SK-N-SH (cell line): Measurements from ENCODE around the gene NT5C1B. TPM values are rescaled to one million over a fixed set of nuclear protein-coding genes. Genes with fewer than 3 reads are reported as not detected.
A peak's percentile ranks its signal among the peaks of the same experiment; 100 is the strongest.

ENCODE experiments used
- CTCF ChIA-PET: fragments of 300-600, 350-600 bp; formaldehyde crosslinking; extraction: SDS; loops from one replicate; lab custom pipeline; 2021; lab: Yijun Ruan, JAX
- POLR2A ChIA-PET: fragments of 350-600 bp; sonication (Branson Sonifier 250); formaldehyde crosslinking; extraction: SDS; loops from one replicate; lab custom pipeline; 2020; ENCODE audit warnings: antibody characterized with exemption, inconsistent platforms; lab: Yijun Ruan, JAX
- DNase-seq: peaks from one replicate; pipeline ENCODE4 v3.0.0; 2012
- H2AFZ ChIP-seq: fragments of 200-600 bp; sonication (generic); 2 replicates; pipeline ENCODE4 v1.8.1; 2016; ENCODE audit warnings: antibody characterized with exemption, mild to moderate bottlenecking, low read depth
- H3F3A ChIP-seq: fragments of 200-600 bp; sonication (generic); replicated peaks from 2 replicates; pipeline ENCODE3; 2016; ENCODE audit warnings: antibody characterized with exemption, mild to moderate bottlenecking; ENCODE audit not compliant: insufficient read depth
- H3K27ac ChIP-seq, 2 experiments: fragments of 200-500 bp in 1 of 2; fragments of 200-600 bp in 1 of 2; sonication (Bioruptor generic) in 1 of 2; sonication (generic), shearing (Covaris generic) in 1 of 2; 2 replicates each; pipeline versions ENCODE4 v1.5.1 to v1.6.1; 2014 to 2016; ENCODE audit warnings: low read depth in 2 of 2, inconsistent platforms in 1 of 2, low read length in 1 of 2, mild to moderate bottlenecking in 1 of 2, mixed read lengths in 1 of 2
- H3K27me3 ChIP-seq: fragments of 200-600 bp; sonication (generic), shearing (Covaris generic); 2 replicates; pipeline ENCODE4 v1.6.1; 2016; ENCODE audit warnings: mixed run types; ENCODE audit not compliant: insufficient read depth
- H3K36me3 ChIP-seq, 2 experiments: fragments of 200-500 bp in 1 of 2; fragments of 200-600 bp in 1 of 2; sonication (Bioruptor generic) in 1 of 2; sonication (generic) in 1 of 2; replicated peaks in 1 of 2; 2 replicates each; pipeline versions ENCODE3 to v1.5.1; 2014 to 2016; ENCODE audit warnings: low read length in 1 of 2, mild to moderate bottlenecking in 1 of 2; ENCODE audit not compliant: insufficient read depth in 2 of 2, control insufficient read depth in 1 of 2
- H3K4me1 ChIP-seq, 2 experiments: fragments of 200-500 bp in 1 of 2; fragments of 200-600 bp in 1 of 2; sonication (Bioruptor generic) in 1 of 2; sonication (generic), shearing (Covaris generic) in 1 of 2; 2 replicates each; pipeline versions ENCODE4 v1.5.1 to v1.6.1; 2014 to 2016; ENCODE audit warnings: low read depth in 1 of 2, low read length in 1 of 2, mixed run types in 1 of 2; ENCODE audit not compliant: insufficient read depth in 2 of 2, control insufficient read depth in 1 of 2
- H3K4me2 ChIP-seq: fragments of 200-600 bp; sonication (generic), shearing (Covaris generic); 2 replicates; pipeline ENCODE4 v1.6.1; 2017; ENCODE audit warnings: mixed run types
- H3K4me3 ChIP-seq, 2 experiments: fragments of 200-500 bp in 1 of 2; fragments of 200-600 bp in 1 of 2; sonication (Bioruptor generic) in 1 of 2; sonication (generic), shearing (Covaris generic) in 1 of 2; 2 replicates each; pipeline versions ENCODE4 v1.5.1 to v1.8.1; 2014 to 2016; ENCODE audit warnings: low read depth in 2 of 2, inconsistent platforms in 1 of 2, low read length in 1 of 2, mild to moderate bottlenecking in 1 of 2, mixed read lengths in 1 of 2, moderate library complexity in 1 of 2
- H3K79me2 ChIP-seq: fragments of 200-600 bp; sonication (generic); 2 replicates; pipeline ENCODE4 v1.8.1; 2017; ENCODE audit warnings: mild to moderate bottlenecking; ENCODE audit not compliant: insufficient read depth
- H3K9ac ChIP-seq: fragments of 200-600 bp; sonication (generic); 2 replicates; pipeline ENCODE4 v1.6.1; 2017; ENCODE audit warnings: mixed run types
- H3K9me2 ChIP-seq: fragments of 200-600 bp; sonication (generic); 2 replicates; pipeline ENCODE4 v1.6.1; 2017; ENCODE audit warnings: mixed run types
- H3K9me3 ChIP-seq: fragments of 200-600 bp; sonication (generic); 2 replicates; pipeline ENCODE4 v1.6.1; 2017; ENCODE audit warnings: mixed run types, mild to moderate bottlenecking, moderate library complexity
- H4K20me1 ChIP-seq: fragments of 200-600 bp; sonication (generic); 2 replicates; pipeline ENCODE4 v1.6.1; 2017; ENCODE audit warnings: mild to moderate bottlenecking, mixed run types; ENCODE audit not compliant: insufficient read depth
- CHD2 ChIP-seq: fragments of 150-350 bp; IDR thresholded peaks from 2 replicates; pipeline ENCODE4 v1.6.1; 2018; ENCODE audit warnings: low read length; ENCODE audit not compliant: partially characterized antibody
- CTCF ChIP-seq: fragments of 200-600 bp; sonication (generic); IDR thresholded peaks from 2 replicates; pipeline ENCODE4 v1.6.1; 2017; ENCODE audit warnings: antibody characterized with exemption, mild to moderate bottlenecking, moderate library complexity
- ELF1 ChIP-seq: IDR thresholded peaks from 2 replicates; pipeline ENCODE4 v1.4.0; 2012
- EP300 ChIP-seq, 2 experiments: IDR thresholded peaks; 2 replicates each; pipeline versions ENCODE4 v1.4.0 to v1.6.1; 2012; ENCODE audit warnings: borderline replicate concordance in 1 of 2, low read depth in 1 of 2, low read length in 1 of 2
- EZH2phosphoT487 ChIP-seq: fragments of 200-600 bp; sonication (generic); IDR thresholded peaks from 2 replicates; pipeline ENCODE4 v1.6.1; 2017; ENCODE audit warnings: low read depth, mixed run types, mild to moderate bottlenecking, antibody characterized with exemption, moderate library complexity, borderline replicate concordance
- FOSL2 ChIP-seq: IDR thresholded peaks from 2 replicates; pipeline ENCODE4 v1.4.0; 2012; ENCODE audit warnings: low read depth, mild to moderate bottlenecking, moderate library complexity, borderline replicate concordance
- FOXM1 ChIP-seq: IDR thresholded peaks from 2 replicates; pipeline ENCODE4 v1.4.0; 2012; ENCODE audit warnings: low read depth, mild to moderate bottlenecking
- JUND ChIP-seq: IDR thresholded peaks from 2 replicates; pipeline ENCODE4 v1.4.0; 2012
- MAX ChIP-seq: IDR thresholded peaks from 2 replicates; pipeline ENCODE4 v1.4.0; 2012; ENCODE audit warnings: low read depth
- MEF2A ChIP-seq: IDR thresholded peaks from 2 replicates; pipeline ENCODE4 v1.4.0; 2012; ENCODE audit warnings: low read depth, borderline replicate concordance
- NFIC ChIP-seq: IDR thresholded peaks from 2 replicates; pipeline ENCODE4 v1.4.0; 2012; ENCODE audit warnings: borderline replicate concordance
- NRF1 ChIP-seq: IDR thresholded peaks from 2 replicates; pipeline ENCODE4 v1.6.1; 2012; ENCODE audit warnings: low read depth, mild to moderate bottlenecking, low read length
- POLR2AphosphoS5 ChIP-seq: IDR thresholded peaks from 2 replicates; pipeline ENCODE4 v1.6.1; 2012; ENCODE audit warnings: low read depth, low read length
- REST ChIP-seq: IDR thresholded peaks from 2 replicates; pipeline ENCODE4 v1.6.1; 2012; ENCODE audit warnings: mild to moderate bottlenecking, low read depth, low read length, moderate library complexity
- RXRA ChIP-seq: IDR thresholded peaks from 2 replicates; pipeline ENCODE4 v1.4.0; 2012; ENCODE audit warnings: low read depth, mild to moderate bottlenecking, borderline replicate concordance
- TAF1 ChIP-seq: IDR thresholded peaks from 2 replicates; pipeline ENCODE4 v1.6.1; 2012; ENCODE audit warnings: low read depth, mild to moderate bottlenecking, low read length, moderate library complexity, borderline replicate concordance
- TCF12 ChIP-seq: IDR thresholded peaks from 2 replicates; pipeline ENCODE4 v1.4.0; 2012
- TEAD4 ChIP-seq: IDR thresholded peaks from 2 replicates; pipeline ENCODE4 v1.4.0; 2012; ENCODE audit warnings: mild to moderate bottlenecking, borderline replicate concordance; ENCODE audit not compliant: insufficient read depth
- USF1 ChIP-seq: IDR thresholded peaks from 2 replicates; pipeline ENCODE4 v1.4.0; 2012; ENCODE audit warnings: low read depth, borderline replicate concordance
- ZBTB33 ChIP-seq: IDR thresholded peaks from 2 replicates; pipeline ENCODE4 v1.4.0; 2012; ENCODE audit warnings: low read depth, borderline replicate concordance
- WGBS: methylation state at CpG from one replicate; pipeline ENCODE4 v1.1.6; 2017; ENCODE audit warnings: low lambda C conversion rate; 5-methylcytosine and 5-hydroxymethylcytosine counted together
- polyA plus RNA-seq, 3 experiments: library from polyadenylated mRNA; depleted of rRNA; stranded (reverse); fragments of >200 nt; gene quantifications; 2 replicates each; pipeline ENCODE4 v1.2.3, GENCODE V29; 2012

Gene NT5C1B
- polyA plus RNA-seq, 1 of the 3 experiments (the other 2 are of a cell fraction) = not detected

- peak; percentile 98 for TF ChIP-seq FOSL2
- no peak; the same call in 1 of the 2 replicates for TF ChIP-seq REST
- peak; percentile 98 for TF ChIP-seq JUND
- TF ChIP-seq MEF2A = peak; percentile 99
- TF ChIP-seq ZBTB33 = peak; percentile 82
- peak; percentile 38; the same call in 1 of the 2 replicates for TF ChIP-seq TAF1
- TF ChIP-seq NRF1 = no peak
- TF ChIP-seq MAX = peak; percentile 68; the same call in 1 of the 2 replicates
- TF ChIP-seq FOXM1 = peak; percentile 99
- TF ChIP-seq USF1 = 0 out of 2 replicates have a peak, but pooled peaks have one; percentile 7
- TF ChIP-seq TCF12 = peak; percentile 100
- peak; percentile 89 for TF ChIP-seq RXRA
- TF ChIP-seq POLR2AphosphoS5 = peak; percentile 92
- TF ChIP-seq NFIC = peak; percentile 97
- TF ChIP-seq ELF1 = no peak
Measured at GRCh38 chr2:18626256-18626668, 36.9 kb upstream of the NT5C1B start (continued).

GRCh38 chr2:18625563-18625962 lies 36.2 kb upstream of the NT5C1B start:
- H4K20me1 ChIP-seq = no peaks in the 10 kb centered on the region
- H3K9ac ChIP-seq = peak overlapping the region; percentile 61
- H3F3A ChIP-seq = peaks cover 68% of the 10 kb centered on the region
- no peaks in the 10 kb centered on the region for H3K27me3 ChIP-seq
- CTCF ChIA-PET = interaction anchor here (0.9 to 1.0 kb wide), 2 partner anchors 25 to 39 kb away, joined by 3 read pairs; no protein-coding TSS in a partner anchor
- H3K4me1 ChIP-seq = peaks cover 0 to 45% of the 10 kb centered on the region in 2 experiments; a peak in 3 of 4 replicates
- POLR2A ChIA-PET = no interaction called here
- 0 out of 2 replicates have a peak, but pooled peaks cover 7% of the 10 kb centered on the region for H3K79me2 ChIP-seq
- no peaks in the 10 kb centered on the region for H3K36me3 ChIP-seq
- H3K4me2 ChIP-seq = peak overlapping the region; percentile 41
- peak overlapping the region; percentile 84 to 93; a peak in 3 of 4 replicates for H3K27ac ChIP-seq
- no peak for DNase-seq
- WGBS = 32% methylated on average over 3 of the region's 3 CpGs
- H3K4me3 ChIP-seq = no peak overlapping the region
- H3K9me2 ChIP-seq = no peaks in the 10 kb centered on the region
- no peak overlapping the region for H2AFZ ChIP-seq
- no peaks in the 10 kb centered on the region for H3K9me3 ChIP-seq
- TF ChIP-seq FOXM1 (no peak), ELF1 (no peak), CTCF (no peak), TEAD4 (no peak), NFIC (no peak), POLR2AphosphoS5 (no peak), CHD2 (no peak), EP300 (IDR thresholded peaks at IDR 0.05; ENCODE audit: borderline replicate concordance in 1 of 2, low read depth in 1 of 2, low read length in 1 of 2) (no peak), TAF1 (no peak), EZH2phosphoT487 (no peak), RXRA (no peak), JUND (no peak), USF1 (no peak)
